GM21381 (cell line): ENCODE measurements around the gene HLA-E.
"Not testable (repeated sequence)": the region's sequence is repeated elsewhere in the genome, so short reads cannot be mapped to it uniquely, and the experiment has no call there.

Experiments used
- ATAC-seq: cut with Tn5 transposase; IDR thresholded peaks from one replicate; pipeline ENCODE4 v1.9.1; 2021; ENCODE audit warnings: mild to moderate bottlenecking, moderate library complexity; ENCODE audit not compliant: unreplicated experiment

HLA-E gene

GRCh38 chr6:30480536-30481156 lies 8.7 kb upstream of the HLA-E start:
- no peak for ATAC-seq

GRCh38 chr6:30481211-30481964 lies 7.9 kb upstream of the HLA-E start:
- ATAC-seq: no peak

GRCh38 chr6:30481965-30482644 lies 7.2 kb upstream of the HLA-E start:
- not testable (repeated sequence) for ATAC-seq

GRCh38 chr6:30483677-30484279 lies 5.5 kb upstream of the HLA-E start:
- no peak for ATAC-seq

GRCh38 chr6:30485236-30485635 lies 4.1 kb upstream of the HLA-E start:
- no peak for ATAC-seq

- no peak for ATAC-seq
Measured at GRCh38 chr6:30487926-30488325, 1.4 kb upstream of the HLA-E start.

GRCh38 chr6:30488697-30489080 lies 620 bp upstream of the HLA-E start:
- ATAC-seq: not testable (repeated sequence)

GRCh38 chr6:30490026-30490876 lies 942 bp downstream of the HLA-E start:
- peak; percentile 39 for ATAC-seq

GRCh38 chr6:30491291-30491953 lies 2.1 kb downstream of the HLA-E start:
- ATAC-seq: not testable (repeated sequence)

- ATAC-seq: no peak
Measured at GRCh38 chr6:30491991-30492952, 3.0 kb downstream of the HLA-E start.

GRCh38 chr6:30493643-30494250 lies 4.4 kb downstream of the HLA-E start:
- no peak for ATAC-seq

- no peak for ATAC-seq
Measured at GRCh38 chr6:30494291-30494861, 5.1 kb downstream of the HLA-E start.

- ATAC-seq: not testable (repeated sequence)
Measured at GRCh38 chr6:30495060-30495459, 5.8 kb downstream of the HLA-E start.

- no peak for ATAC-seq
Measured at GRCh38 chr6:30495993-30496392, 6.7 kb downstream of the HLA-E start.

GRCh38 chr6:30497261-30497599 lies 7.9 kb downstream of the HLA-E start:
- not testable (repeated sequence) for ATAC-seq

GRCh38 chr6:30497714-30498113 lies 8.4 kb downstream of the HLA-E start:
- ATAC-seq: no peak

GRCh38 chr6:30498705-30499104 lies 9.4 kb downstream of the HLA-E start:
- not testable (repeated sequence) for ATAC-seq
